HG03060 (cell line): ENCODE measurements around the gene FHOD3.

Experiments used
- ATAC-seq: cut with Tn5 transposase; IDR thresholded peaks from one replicate; pipeline ENCODE4 v1.9.1; 2021; ENCODE audit warnings: low read depth, moderate number of reproducible peaks; ENCODE audit not compliant: unreplicated experiment

Gene FHOD3

DNA sequence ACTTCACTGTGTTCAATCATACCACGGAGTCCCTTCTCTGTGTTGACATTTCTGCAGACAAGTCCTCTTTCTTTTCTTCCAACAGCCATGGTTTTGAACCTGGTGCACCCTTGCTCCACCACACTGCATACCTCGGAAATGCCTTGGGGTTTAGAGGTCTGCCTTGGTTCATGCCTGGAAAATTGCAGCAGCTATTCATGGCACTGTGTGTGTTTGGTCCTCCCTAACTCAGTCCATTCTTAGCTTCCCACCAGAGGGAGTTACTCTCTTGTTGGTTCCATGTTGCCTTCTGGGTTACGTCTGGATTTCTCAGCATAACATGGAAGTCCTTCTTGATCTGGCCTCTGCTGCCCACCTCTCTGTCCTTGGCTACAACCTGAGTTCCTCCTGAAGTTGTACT, 206.0 kb downstream of the FHOD3 start:
- ATAC-seq, result no peak

DNA sequence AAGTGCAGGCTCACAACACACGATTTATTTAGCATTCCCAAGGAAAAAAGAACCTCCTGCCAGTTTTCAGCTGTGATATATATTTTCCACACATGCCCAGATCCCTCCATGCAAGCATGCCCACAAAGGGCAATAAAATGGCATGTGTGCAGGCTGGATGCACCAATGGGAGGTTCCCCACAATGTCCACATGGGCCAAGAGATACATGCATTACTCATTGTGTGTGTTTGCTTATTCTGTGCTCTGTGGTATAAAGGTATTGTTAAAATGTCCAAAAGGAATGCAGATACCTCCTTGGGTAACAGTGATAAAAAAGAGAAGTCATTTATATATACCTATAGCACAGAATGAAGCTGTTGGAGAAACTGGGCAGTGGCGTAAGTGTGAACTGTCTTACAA, 207.4 kb downstream of the FHOD3 start:
- ATAC-seq, result no peak

DNA sequence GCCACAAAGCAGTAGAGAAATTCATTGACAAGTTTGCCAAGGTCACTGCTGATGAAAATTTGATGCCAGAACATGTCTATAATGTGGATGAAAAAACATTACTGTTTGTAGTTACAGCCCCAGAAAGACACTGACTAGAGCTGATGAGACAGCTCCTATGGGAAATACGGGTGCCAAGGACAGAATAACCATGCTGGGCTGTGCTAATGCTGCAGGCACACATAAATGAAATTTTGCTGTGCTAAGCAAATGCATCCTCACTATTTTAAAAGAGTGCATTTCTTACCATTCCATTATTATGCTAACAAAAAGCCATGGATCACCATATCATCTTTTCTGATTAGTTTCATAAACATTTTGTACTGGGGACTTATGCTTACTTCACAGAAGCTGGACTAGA, 208.2 kb downstream of the FHOD3 start:
- no peak for ATAC-seq

DNA sequence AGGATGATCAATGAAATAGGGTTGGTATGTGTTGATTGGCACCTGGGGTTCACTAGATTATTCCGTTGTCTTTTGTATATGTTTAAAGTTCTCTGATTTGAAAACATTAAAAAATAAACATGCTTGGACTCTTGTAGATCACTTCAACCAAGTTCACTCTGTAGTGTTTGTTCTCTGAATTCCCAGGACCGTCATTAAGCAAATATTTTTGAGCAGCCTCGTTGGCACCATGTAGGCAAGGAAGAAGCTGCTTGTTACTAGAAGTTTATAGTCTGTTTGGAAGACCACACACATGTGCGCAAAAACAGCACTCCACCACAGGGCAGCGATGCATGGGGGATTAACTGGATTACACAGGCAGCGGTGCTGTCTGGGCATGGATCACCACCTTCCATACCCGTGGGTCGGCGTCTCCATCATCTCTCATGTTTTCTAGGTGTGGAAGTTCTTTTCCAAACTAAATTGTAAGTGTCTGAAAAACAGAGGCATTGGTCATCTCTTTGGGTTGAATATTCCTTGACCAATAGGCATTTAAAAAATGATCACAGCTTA, 212.2 kb downstream of the FHOD3 start:
- no peak for ATAC-seq

DNA sequence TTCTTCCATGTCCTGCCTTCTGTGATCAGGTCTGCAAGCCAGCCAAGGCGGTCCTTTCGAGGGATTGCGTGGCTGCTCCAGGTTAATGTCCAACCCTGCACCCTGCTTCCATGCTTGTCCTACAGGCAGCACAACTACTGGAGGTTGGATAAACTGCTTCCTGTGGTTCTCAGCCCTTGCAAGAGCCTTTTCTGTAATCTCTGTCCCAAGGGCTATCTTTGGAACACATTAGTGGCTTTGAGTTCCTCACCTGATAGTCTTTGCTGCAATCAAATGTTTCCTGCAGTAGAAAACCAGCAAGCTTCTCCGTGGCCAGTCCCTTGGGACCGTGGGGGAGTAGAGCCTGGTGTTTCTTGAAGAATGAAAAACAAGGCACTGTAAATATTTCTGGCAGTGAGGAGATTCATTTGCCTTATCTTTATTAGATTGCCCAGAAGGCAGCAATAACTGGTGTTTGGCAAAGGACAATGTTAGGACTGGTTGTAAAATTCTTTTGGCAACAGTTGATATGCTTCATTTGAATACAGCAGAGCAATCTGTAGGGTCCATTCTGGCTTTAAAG, 214.4 kb downstream of the FHOD3 start:
- ATAC-seq, result no peak

DNA sequence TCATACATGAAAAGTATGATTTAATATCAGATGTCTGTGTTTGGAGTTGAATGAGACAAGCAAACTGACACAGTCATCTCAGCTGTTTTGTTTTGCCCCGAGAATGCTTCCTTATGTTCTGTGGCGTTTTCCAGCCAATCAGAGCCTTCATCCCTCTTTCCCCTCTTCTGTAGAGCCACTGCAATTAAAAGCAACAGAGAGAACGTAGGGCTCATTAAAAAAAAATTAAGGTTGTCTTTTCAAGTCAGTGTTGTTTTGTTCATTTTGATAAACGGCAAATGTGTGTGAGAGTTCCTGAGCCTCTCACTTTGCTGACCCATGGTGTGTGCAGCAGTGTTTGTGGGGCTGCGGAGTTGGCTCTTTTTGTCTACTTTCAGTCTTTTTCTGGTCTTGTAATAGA, 216.0 kb downstream of the FHOD3 start:
- no peak for ATAC-seq

DNA sequence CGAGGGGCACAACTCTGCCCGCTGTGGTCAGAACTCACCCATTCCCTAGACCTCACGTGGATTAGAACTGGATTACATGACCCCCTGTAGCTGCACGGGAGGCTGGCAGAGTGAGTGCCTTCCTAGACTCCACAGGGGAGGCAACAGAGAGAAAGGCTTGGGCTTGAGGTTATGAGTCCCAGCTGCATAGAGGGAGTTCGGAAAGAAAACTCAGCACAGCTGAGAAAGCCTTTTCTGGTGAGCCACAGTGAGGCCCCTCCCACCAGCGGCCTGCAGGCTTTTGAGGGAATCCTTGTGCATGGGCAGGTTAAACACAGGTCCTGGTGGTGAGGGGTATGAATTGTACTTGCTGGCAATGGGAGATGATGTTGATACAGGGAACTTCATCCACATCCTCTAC, 217.3 kb downstream of the FHOD3 start:
- no peak for ATAC-seq

DNA sequence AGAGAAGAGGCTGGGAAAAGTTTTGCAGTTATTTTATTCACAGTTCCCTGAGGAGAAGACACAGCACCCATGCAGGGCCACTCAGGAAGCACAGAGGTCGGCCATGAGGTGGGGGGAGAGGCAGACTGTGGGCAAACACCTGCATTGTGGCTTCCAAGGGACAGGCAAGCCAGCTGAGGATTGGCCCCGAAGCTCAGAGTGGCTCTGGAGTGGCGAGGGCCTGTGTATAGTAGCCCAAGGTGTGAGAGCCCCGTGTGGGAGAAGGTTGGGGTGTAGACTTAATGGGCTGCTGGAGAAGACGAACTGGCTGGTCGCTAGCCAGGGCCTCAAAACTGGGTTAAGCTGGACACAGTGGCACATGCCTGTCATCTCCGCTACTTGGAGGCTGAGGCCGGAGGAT, 218.7 kb downstream of the FHOD3 start:
- ATAC-seq, result no peak

DNA sequence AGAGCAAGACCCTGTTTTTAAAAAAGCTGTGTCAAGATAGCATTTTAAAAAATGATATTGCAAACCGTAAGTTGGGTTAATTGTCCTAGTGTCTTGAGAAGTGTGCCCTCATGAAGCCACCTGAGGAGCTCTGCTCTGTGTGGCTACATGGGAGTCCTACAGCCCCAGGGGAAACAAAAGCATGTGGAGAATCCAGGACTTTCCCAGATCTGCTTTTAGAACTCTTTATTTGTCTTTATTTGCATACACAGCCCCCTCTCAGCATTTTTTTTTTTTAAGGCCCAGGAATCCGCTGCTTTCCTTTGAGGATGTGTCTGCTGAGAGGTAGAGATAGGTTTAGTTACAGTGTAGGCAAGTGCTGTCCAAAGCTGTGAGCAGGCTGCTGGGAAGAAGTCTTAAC, 219.2 kb downstream of the FHOD3 start:
- ATAC-seq, result no peak

DNA sequence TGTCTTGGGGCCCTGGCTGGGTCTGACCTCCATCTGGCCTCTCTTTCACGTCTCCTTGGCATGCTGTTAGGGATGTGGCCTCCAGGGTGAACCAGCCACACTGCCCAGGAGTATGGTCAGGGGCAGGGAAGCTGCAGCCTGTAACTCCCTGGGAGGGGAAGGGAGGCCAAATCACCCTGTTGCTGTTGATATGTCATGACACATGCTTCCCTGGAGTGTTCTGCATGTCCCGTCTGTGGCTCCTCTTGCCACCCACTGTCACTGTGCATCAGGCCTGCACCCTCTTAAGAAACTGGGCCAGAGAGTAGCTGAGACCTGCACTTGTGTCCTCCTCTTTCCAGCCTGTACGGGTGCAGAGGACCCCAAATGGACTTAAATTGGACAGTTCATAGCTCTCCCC, 221.3 kb downstream of the FHOD3 start:
- no peak for ATAC-seq

DNA sequence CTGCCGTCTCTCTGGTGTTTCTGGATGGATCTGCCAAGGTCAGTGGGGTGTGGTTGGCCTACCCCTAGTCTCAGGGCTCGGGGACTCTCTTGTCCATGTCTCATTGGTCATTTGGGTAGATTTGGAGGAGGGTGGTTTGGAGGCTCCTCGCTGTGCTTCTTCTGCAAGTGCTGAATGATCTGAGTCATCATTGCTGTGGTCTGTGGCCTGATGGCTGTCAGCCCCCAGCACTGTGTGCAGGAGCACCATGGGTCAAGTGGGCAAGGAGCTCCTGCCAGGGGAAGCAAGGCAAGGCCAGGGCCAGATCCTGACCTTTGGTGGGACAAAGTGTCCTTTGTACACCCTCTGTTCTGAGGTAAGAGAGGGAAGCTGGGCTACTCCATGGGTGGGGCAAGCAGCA, 221.8 kb downstream of the FHOD3 start:
- no peak for ATAC-seq

DNA sequence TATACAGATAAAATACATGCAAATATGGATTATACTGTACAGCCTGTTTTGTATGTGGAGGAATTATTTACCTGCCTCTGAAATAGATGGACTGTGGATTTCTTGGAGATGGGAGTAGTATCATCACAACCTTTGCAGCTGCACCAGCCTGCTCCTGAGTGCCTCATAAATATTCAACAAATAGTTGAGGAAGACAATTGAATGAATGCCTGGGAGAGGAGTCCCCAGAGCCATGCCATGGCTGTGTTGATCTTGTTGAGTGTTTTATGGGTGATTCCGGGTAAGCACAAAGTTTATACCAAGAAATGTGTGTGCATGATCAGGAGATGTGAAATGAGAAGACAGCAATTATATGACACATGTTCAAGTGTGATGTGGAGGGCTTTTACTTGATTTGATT, 225.0 kb downstream of the FHOD3 start:
- no peak for ATAC-seq

DNA sequence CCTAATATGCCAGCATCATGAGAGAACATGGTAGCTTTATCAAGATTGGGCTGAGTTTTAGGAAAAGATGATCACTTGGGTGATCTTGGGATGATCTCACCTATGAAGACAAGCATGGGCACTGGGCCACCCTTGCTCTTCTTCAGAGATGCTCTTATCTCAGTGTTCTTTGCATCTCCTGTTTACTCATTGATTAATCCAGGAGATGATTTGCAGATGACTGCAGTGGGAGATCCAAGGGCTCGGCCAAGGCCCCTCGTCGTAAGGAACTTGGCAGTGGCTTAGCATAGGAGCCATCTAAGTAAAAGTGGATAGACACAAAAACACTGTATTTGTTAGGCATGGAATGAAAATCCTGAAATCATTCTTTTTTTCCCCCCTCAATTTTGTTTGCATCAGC, 228.4 kb downstream of the FHOD3 start:
- ATAC-seq, result no peak

DNA sequence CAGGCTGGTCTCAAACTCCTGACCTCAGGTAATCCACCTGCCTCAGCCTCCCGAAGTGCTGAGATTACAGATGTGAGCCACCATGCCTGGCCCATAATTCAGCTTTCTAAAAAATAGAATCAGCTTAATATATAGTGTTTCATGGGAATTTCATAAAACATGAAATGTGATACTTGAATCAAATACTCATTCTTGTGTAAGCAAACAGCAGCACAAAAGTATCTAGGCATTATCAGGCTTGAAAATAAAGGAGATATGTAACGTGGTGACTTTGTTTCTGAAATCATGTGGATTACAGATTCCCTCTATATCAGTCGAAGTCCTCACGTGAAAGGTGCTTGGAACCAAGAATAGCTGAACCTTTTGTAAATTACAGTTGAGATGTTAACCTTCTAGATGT, 229.1 kb downstream of the FHOD3 start:
- no peak for ATAC-seq

DNA sequence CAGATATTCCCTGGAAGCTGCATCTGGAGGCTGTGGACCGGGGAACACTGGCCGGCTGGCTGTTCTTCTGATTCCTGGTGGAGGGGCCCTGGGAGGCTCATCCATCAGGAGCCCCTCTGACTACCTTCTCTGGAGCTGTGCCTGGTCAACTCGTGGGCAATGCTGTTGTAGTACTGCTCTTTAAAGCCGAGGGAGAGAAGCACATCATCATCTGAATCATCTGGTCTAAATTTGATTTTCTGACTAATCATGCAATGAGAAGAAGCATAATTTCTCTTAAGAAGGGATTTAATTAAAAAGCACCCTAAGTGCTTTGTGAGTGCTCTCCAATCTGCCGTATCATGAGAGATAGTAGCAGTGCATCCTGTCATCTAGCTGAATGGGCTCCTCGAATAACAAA, 229.5 kb downstream of the FHOD3 start:
- no peak for ATAC-seq

DNA sequence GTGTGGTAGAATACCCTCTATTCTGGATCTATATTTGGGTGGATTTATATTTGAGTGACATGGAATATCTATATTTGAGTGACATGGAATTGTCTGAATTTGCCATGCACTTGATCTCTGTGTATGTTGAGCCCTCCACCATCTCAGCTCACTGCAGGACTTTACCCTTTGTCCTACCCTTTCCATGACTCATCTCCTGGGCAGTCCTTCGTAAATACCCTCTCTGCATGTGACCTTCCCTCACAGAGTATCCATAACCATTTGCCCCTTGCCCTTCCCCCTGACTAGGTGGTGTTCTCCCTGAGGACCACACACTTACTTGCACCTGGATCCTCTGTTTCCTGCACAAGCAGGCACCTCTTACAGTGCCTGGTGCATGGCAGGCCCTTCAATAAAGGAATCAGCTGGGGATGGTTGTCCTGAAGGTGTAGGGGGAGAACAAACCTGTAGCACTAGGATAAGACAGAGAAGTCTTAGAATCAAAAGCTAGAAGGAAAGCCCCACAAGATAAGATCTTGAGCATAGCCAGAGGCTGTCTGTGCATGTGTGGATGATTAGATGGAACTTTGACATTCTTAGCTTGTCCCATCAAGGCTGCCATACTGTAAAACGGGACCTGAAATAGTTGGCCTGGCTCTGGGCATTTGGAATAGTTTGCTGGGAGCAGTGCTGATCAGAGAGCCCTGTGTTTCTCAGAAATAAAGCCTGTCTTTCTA, 230.4 kb downstream of the FHOD3 start:
- no peak for ATAC-seq

DNA sequence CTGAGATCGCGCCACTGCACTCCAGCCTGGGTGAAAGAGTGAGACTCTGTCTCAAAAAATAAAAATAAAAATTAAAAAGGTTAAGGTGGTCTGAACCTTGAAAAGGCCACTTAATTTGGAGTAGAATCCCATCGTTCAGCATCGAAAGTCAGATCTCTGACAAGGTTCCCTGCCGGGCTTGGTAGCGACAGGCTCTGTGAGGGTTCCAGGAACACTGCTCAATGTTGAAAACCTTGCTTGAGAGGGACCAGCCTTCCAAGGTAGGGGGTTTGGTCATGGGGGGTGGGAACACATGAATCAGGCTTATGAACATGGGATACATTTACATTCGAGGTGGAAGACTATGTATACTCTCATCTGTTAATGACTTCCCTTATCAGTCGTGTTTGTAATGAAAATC, 232.2 kb downstream of the FHOD3 start:
- ATAC-seq, result no peak

DNA sequence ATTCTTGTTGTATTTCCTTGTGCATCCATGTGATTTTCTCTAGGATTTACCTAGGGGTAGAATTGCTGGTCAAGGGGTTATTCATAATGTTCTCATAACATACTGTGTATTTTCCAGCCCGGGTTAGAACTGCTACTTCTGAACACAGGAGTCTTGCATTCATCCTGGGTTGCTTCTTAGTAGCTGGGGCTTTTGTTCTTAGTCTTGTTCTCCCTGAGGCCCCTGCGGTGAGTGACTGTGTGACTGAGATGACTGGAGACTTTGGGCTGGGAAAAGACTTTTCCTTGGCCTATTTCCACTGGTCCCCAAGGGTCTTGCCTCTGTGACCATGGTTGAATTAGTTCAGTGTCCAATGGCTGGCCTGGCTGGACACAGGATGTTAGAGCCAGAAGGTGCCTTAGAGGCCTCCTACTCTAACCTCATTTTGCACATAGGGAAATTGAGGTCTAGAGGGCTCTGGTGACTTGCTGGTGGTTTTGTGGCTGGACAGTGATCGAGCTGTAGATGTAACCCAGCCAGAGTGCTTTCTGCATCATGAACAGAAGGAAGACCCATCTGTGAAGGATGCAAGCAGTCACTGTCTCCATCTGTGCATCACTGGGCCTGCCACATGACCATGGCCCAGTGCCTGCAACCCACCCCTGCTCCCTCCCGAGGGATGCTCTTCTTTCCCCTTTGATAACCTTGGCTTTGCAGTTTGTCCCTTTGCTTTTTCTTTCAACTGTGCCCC, 233.3 kb downstream of the FHOD3 start:
- no peak for ATAC-seq

DNA sequence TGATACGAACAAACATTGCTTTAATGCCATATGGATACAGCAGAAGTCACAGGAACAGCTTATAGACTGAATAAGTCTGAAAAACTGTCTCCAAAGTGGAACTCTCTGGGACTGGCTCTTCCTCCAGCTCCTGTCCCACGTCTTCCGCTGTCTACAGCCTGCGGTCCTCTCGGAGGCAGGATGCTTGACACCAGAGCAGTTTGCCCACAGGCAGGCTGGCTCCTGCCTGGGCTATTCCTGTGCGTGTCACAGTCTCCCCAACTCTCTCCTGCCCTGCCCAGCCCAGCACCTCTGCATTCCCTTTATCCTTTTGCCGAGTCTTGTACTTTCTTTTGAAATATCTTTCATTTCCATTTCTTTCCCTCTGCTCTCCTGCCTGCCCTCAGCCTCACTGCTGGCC, 234.1 kb downstream of the FHOD3 start:
- no peak for ATAC-seq

DNA sequence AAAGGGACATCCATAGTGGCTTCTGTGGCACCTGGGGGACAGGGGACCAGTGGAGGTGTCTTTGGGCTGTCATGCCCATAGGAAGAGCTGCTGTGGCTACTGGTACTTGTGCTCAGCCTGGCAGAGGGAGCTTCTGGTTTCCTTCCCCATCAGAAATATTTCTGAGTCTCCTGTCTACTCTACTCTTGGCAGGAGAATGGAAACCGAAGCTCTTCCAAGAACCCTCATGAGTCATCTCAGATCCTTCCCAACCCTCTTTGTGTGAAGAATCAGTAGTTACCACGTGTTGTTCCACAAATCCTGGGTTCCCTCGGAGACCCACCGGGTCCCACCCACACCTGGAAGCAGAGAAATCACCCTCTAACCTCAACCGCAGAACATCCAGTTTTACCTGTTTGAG, 234.9 kb downstream of the FHOD3 start:
- ATAC-seq, result no peak

DNA sequence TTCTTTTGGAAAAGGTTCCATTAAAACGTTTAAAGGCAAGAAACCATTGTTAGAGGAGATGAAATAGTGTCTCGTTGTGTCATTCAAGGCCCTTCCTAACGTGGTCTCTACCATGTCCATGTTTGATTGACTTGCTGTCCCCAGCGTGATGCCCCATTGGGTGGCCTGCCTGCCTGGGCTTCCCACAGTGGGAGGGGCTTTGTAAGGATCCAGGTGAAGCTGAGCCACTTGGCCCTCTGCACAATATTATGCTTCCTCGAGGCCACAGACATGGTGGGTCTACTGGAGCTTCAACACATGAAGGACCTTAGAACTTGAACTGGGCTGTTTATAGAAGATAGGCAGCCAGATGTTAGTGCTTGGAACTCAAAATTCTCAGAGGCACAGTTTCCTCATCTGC, 235.3 kb downstream of the FHOD3 start:
- ATAC-seq, result no peak
